ENCODE results near the gene RTF1.
"Not testable (repeated sequence)": the region's sequence is repeated elsewhere in the genome, so short reads cannot be mapped to it uniquely, and the experiment has no call there.

Gene RTF1

GRCh38 chr15:41438206-41438605 lies 21.3 kb downstream of the RTF1 start:
- no peak for DNase-seq

DNA sequence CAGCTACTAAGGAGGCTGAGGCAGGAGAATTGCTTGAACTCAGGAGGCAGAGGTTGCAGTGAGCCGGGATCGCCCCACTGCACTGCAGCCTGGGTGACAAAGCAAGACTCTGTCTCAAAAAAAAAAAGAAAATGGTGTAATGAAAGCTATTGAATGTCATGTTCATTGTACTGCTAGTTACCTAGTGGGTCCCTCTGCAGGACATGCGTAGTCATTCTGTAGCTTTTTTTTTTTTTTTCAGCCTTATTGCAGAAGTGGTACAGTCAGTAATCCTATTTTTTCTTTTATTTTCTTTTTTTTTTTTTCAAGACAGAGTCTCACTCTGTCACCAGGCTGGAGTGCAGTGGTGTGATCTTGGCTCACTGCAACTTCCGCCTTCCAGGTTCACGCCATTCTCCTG lies 21.9 kb downstream of the RTF1 start:
- DNase-seq: not testable (repeated sequence)

GRCh38 chr15:41443275-41443674 lies 26.4 kb downstream of the RTF1 start:
- DNase-seq: no peak

DNA sequence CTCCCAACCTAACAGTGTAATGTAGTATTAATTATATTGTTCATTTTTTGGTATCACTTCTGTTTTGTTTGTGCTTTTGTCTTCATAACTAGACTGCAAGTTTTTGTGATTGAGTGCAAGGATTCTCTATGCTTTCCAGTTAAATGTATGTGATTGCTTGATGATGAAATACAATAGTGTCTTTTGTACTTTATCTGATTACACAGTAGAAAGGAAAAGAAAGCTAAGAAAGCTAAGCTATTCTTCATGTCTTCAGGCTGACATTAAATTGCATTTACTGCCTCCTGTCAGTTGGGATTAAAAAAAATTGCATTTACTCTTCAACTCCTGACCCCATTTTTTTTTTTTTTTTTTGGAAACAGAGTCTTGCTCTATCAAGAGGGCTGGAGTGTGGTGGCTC lies 28.5 kb downstream of the RTF1 start:
- DNase-seq: no peak

DNA sequence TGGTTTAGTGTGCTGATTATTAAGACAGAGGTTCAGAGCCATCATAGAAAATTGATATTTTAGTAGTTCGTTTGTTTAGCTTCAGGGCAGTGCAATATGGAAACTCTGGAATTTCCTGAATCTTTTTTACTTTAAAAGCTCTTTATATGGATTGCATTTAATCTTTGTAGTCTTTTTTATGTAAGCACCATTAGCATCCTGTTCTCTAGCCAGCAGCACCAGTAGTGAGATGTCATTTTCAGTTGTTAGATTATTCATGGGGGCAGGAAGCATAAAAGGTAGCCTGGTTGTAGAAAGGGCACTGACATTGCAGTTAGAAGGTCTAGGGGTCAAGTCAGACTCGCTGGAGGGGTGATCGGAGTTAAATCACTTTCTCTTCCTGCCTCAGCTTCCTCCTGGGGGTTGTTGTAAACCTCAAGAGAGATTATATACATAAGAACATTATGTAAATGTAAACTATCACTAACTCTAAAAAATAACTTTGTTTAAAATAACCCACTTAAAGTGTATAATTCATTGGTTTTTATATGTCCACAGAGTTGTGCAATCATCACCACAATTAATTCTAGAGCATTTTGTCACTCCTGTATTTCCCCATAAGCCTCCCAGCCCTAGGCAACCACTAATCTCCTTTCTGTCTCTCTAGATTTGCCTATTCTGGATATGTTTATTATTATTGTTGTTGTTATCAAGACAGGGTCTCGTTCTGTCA lies 45.3 kb downstream of the RTF1 start:
- no peak for DNase-seq

GRCh38 chr15:41464889-41465580 lies 48.1 kb downstream of the RTF1 start:
- DNase-seq: no peak

DNA sequence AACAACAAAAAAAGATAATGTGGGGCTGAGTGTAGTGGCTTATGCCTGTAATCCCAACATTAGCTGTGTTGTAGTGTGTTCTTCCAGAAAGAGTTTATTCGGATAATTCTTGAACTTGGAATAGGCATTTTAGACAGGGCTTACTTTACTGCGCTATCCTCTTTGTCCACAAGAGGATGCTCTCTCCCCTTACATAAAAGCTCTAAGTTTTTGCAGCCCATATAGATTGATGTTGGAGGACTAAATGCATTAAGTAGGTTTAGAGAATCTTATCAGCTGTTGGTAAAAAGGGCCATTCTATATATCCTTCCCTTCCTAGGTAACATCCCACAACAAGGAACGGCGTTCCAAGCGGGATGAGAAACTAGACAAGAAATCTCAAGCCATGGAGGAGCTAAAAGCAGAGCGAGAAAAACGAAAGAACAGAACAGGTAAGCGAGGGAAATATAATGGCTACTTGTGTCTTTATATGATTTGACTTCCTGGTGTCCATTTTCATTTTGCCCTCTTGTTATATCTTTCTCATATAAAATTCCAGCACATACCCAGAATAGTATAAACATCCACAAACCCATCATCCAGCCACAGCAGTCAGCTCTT lies 49.0 kb downstream of the RTF1 start:
- DNase-seq: peak in 1 of 2 donors; percentile 45

DNA sequence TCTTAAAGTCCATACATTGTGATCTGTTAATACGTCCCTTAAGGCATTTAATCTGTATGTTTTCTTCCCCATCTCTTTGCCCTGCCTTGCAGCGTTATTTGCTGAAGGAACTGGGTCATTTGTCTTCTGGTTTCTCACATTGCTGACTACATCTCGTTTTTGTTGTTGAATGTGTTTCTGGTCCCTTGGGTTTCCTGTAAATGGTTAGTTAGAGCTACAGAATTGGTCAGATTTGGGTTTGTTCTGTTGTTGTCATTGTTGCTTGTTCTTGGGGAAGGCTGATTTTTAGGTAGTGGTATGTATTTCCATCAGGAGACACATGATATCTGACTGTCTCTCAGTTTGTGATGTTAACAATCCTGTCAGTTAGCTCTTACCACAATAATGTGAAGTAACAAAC lies 49.8 kb downstream of the RTF1 start:
- no peak for DNase-seq

DNA sequence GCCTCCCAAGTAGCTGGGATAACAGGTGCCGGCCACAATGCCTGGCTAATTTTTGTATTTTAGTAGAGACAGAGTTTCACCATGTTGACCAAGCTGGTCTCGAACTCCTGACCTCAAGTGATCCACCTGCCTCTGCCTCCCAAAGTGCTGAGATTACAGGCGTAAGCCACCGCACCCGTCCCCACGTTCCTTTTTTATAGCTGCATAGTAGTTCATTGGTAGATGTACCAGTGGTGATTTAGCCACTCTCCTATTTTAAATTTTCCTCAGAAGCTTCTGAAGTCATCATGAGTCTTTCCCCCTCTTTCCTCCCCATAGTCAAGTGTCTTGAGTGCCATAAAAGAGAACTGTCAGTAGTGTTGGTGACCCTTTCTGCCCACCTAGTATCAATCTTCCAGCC lies 52.7 kb downstream of the RTF1 start:
- DNase-seq: not testable (repeated sequence)

DNA sequence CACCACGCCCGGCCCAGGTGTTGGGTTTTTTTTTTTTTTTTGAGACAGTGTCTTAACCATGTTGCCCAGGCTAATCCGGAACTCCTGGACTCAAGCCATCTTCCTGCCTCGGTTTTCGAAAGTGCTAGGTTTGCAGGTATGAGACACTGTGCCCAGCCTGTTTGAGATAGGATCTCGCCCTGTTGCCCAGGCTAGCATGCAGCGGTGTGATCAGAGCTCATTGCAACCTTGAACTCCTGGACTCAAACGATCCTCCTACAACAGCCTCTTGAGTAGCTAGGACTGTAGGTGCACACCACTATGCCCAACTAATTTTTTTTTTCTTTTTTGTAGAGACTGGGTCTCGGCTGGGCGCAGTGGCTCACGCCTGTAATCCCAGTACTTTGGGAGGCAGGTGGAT lies 56.5 kb downstream of the RTF1 start:
- DNase-seq: no peak

DNA sequence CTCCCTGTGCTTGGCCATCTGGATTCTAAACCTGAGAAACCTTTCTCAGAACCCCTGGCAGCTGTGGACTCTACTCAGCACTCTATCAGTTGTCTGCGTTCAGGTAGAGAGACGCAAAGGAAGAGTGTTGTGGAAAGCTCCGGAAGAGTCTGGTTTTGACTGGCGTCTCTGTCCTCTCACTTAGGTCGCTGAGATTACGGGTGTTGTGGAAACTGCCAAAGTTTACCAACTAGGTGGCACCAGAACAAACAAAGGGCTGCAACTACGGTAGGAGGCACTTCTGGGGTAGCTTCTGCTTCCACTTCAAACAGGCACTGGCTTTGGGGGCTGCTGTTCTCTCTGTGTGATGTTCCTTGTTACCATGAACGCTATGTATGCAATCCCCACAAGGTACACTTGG lies 57.5 kb downstream of the RTF1 start:
- no peak for DNase-seq

- no peak for DNase-seq
Measured at GRCh38 chr15:41474941-41475340, 58.0 kb downstream of the RTF1 start.

DNA sequence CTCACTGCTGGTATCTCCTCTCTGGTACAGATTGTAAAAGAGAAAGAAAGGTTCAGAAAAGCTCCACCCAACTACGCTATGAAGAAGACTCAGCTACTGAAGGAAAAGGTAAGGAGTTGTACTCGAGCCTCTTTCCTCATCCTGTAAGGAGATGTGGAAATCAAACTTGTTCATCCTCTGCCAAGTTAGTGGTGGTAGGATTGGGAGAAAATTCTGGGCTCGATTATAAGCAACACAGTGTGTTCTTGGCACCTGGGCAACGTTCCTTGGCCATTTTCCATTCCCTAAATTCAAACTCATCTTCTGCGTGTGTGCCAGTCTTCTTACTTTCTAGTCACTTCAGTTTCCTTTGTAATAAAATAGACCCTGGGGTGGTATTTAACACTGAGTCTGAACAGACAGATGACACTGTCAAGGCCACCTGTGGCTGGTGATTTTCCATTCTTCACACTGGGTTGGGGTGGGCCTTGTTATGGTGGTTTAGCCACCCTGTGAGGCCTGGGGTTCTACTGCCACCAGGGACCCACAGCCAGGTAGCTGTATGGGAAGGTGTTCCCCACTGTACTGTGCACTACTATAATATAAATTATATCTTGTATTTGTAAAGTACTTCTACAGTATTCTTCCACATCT lies 59.6 kb downstream of the RTF1 start:
- DNase-seq: no peak

DNA sequence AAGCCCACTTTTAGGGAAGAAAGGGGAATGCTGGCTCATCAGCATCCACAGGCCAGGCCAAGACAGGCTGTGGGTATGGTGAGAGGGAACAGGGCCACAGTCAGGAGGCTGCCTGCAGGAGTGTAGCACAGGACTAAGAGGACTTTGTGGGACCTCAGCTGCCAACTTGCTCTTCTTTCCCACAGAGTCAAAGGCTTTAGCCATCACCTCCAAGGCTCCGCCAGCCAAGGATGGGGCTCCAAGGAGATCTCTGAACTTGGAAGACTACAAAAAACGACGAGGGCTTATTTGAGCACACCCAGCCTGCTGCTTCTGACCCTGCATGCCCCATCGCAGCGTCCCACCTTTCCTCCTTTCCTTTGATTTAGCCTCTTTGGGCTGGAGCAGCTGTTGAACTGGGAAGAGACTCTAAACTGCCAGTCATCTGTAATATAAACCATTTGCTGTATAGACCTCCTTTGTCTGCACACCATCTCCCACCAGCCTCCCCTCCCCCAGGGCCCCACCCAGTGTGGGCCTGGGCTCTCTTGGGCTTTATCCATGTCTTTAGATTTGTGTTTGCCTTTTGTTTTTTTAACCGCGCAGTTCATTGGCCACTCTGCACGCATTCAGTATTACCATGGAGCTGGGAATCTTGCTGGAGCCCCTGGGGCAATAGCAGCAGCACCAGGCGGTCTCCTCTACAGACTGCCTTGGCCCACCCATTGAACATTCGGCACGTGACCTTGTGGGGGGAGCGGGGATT lies 63.7 kb downstream of the RTF1 start:
- DNase-seq: no peak

- no peak for DNase-seq
Measured at GRCh38 chr15:41482110-41482877, 65.4 kb downstream of the RTF1 start.

- DNase-seq: peak in 1 of 2 donors; percentile 17
Measured at GRCh38 chr15:41483115-41483514, 66.2 kb downstream of the RTF1 start.

DNA sequence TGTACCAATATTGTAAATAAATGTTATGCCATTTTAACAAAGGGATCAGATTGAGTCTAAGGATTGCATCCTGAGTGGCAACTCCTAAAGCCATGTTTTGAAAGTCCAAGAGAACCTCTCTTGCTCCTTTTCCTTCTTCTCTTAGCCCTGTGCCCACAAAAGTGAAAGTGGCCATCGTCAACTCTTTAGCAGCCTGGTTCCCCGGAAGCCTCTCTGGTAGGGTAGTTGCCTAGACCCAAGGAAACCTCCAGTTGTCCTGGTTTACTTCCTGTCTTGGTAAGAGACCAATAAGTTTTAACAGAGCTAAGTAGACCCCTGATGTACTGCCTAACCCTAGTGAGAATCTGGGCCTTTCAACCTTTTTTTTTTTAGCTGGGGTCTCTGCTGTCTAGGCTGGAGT lies 66.6 kb downstream of the RTF1 start:
- no peak for DNase-seq

DNA sequence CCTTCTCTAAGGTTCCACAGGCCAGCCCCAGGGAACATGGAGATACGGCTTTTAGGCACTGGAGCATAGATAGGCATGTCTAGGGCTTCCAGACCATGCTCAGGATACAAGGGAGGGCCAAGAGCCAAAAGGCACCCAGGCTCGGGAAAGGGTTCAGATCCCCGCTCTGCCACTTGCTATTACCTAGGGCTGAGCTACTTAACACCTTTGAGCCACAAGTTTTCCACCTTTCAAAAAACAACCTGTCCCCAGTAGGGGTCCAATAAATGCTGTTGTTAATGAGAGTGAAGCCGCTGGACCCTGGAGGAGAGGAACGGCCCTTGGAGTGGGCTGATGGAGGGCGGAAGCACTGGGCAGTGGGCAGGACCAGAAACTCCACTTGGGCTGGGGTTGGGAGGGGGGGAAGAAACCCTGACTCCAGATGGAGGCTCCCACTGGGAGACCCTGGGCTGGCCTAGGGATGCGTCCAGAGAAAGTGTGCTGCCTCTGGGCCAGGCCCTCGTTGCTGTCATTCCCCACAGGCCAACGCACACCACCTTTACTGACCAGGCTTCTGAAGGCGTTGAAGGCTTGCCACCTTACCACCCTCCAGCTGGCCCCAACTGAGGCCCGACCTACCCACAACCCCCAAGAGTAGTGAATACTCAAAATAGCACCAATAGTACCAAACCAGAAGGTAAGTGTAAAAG lies 68.2 kb downstream of the RTF1 start:
- no peak for DNase-seq

- no peak for DNase-seq
Measured at GRCh38 chr15:41486286-41486685, 69.4 kb downstream of the RTF1 start.

DNA sequence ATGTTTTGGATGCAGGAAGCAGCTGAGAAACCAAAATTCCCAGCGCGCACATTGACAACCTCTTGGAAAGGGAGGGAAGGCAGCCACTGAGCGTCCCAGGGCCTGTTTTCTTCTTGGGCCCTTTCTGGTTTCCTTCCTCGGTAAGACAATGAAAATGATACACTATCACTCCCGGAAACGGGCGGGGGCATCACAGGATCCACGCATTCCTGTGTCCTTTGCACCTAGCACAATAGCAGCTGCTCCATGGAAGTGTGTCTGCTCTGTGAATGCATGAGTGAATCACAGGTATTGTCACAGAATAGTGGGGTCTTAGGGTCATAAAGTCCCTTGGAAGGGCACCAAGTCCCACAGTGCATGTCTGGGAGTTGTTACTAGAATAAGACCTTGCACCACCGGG lies 70.5 kb downstream of the RTF1 start:
- no peak for DNase-seq

DNA sequence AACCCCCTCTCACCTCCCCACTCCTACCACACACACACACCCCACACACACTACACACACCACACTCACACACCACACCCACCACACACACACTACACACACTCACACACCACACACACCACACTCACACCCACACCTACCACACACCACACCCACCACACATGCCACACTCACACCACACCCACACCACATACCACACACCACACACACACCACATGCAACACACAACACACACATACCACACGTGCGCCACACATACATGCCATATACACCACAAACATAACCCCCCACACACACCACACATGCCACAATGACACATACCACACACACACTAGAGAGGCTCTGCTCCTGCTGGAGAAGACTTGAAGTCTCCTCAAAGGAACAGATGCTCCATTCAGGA lies 70.9 kb downstream of the RTF1 start:
- no peak for DNase-seq

DNA sequence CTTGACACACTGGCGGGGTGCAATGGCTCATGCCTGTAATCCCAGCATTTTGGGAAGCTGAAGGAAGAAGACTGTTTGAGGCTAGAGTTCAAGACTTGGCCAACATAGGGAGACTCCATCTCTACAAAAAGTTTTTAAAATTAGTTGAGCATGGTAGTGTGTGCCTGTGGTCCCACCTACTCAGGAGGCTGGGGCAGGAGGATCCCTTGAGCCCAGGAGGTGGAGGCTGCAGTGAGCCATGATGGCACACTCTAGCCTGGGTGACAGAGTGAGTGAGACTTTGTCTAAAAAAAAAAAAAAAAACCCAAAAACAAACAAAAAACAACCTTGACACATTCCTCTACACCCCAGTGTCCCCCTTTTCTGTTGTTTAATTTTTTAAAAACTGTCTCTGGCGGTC lies 72.7 kb downstream of the RTF1 start:
- DNase-seq: no peak
